ENCODE results near the gene RANBP9.

Gene RANBP9

DNA sequence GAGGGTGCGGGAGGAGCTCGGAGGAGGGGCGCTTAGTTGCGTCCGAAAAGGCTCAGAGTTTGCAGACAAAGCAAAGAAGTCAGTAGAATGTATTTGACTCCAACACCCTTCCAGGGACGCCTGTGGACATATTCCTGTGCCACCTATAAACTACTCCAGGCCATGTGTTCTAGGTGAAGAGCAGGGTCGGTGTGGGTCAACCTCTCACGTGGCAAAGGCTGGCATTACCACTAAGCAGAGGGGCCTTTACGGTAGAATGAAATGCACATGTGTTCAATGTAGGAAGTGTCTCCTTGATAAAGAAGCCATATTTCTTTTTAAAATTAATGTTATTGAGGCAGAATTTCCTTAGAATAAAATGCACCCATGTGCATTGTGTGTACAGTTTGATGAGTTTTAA lies 121.8 kb downstream of the RANBP9 start (continued):
- TF ChIP-seq, protein P1, sequence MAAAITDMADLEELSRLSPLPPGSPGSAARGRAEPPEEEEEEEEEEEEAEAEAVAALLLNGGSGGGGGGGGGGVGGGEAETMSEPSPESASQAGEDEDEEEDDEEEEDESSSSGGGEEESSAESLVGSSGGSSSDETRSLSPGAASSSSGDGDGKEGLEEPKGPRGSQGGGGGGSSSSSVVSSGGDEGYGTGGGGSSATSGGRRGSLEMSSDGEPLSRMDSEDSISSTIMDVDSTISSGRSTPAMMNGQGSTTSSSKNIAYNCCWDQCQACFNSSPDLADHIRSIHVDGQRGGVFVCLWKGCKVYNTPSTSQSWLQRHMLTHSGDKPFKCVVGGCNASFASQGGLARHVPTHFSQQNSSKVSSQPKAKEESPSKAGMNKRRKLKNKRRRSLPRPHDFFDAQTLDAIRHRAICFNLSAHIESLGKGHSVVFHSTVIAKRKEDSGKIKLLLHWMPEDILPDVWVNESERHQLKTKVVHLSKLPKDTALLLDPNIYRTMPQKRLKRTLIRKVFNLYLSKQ (tag by site-specific recombination; IDR thresholded peaks at IDR 0.05; ENCODE audit: borderline replicate concordance), result no peak
- TF ChIP-seq, protein P2, sequence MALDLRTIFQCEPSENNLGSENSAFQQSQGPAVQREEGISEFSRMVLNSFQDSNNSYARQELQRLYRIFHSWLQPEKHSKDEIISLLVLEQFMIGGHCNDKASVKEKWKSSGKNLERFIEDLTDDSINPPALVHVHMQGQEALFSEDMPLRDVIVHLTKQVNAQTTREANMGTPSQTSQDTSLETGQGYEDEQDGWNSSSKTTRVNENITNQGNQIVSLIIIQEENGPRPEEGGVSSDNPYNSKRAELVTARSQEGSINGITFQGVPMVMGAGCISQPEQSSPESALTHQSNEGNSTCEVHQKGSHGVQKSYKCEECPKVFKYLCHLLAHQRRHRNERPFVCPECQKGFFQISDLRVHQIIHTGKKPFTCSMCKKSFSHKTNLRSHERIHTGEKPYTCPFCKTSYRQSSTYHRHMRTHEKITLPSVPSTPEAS (tag by site-specific recombination; IDR thresholded peaks at IDR 0.05), result no peak
- TF ChIP-seq ZNF514 (tag by site-specific recombination; IDR thresholded peaks at IDR 0.05) (no peak), ZNF138 (tag by site-specific recombination; IDR thresholded peaks at IDR 0.05; ENCODE audit: borderline replicate concordance) (no peak), ZNF510 (tag by site-specific recombination; IDR thresholded peaks at IDR 0.05; ENCODE audit: insufficient replicate concordance) (no peak), ZNF707 (tag by site-specific recombination; IDR thresholded peaks at IDR 0.05) (no peak), ZNF660 (tag by site-specific recombination; IDR thresholded peaks at IDR 0.05) (no peak), ZNF23 (tag by site-specific recombination; IDR thresholded peaks at IDR 0.05; ENCODE audit: borderline replicate concordance) (no peak), CTCF (tag by site-specific recombination; IDR thresholded peaks at IDR 0.05) (no peak), YY2 (tag by site-specific recombination; IDR thresholded peaks at IDR 0.05) (no peak), ZNF548 (tag by site-specific recombination; IDR thresholded peaks at IDR 0.05) (no peak)

DNA sequence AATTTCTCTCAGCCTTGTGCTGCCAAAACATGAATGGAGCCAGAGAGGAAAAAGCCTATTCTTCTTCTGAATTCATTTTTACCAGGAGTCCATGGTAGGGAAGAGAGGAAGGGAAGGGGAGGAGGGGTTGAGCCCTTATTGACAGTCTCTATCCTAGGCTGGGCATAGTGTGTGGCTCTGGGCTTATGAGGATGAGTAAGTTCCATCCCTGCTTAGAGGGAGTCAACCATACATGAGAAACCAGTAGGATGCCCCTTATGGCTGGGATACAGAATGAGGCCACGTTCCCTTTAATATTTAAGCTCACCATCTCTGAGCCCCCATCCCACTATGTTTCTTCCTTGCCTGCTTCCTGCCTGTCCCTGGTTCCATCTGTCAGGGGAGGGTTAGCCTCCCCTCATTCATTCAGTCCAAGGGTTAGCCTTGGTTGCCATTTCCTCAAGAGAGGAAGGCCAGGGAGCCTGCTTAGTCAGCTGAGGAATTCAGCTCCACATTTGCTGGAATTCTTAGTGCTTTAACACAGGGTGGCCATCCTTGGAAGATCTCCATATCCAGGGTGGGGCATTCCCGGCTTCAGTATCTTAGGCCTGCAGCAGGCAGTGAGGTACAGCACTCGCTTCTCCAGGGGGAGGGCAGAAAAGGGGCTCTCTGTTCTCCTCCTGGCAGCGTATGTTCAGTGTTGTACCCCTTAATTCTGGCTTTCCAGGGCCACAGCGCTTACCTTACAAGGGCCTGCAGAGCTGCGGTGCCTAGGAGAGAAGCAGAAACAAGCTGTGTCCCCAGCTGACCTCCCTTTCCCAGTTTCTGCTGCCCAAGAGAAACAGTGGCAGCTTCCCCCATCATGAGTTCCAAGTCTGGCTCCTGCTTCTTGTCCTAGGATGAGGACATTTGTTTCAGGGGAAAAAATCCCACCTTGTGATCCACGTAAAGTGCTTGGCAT lies 124.8 kb downstream of the RANBP9 start:
- TF ChIP-seq, protein P3, sequence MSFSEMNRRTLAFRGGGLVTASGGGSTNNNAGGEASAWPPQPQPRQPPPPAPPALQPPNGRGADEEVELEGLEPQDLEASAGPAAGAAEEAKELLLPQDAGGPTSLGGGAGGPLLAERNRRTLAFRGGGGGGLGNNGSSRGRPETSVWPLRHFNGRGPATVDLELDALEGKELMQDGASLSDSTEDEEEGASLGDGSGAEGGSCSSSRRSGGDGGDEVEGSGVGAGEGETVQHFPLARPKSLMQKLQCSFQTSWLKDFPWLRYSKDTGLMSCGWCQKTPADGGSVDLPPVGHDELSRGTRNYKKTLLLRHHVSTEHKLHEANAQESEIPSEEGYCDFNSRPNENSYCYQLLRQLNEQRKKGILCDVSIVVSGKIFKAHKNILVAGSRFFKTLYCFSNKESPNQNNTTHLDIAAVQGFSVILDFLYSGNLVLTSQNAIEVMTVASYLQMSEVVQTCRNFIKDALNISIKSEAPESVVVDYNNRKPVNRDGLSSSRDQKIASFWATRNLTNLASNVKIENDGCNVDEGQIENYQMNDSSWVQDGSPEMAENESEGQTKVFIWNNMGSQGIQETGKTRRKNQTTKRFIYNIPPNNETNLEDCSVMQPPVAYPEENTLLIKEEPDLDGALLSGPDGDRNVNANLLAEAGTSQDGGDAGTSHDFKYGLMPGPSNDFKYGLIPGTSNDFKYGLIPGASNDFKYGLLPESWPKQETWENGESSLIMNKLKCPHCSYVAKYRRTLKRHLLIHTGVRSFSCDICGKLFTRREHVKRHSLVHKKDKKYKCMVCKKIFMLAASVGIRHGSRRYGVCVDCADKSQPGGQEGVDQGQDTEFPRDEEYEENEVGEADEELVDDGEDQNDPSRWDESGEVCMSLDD (tag by site-specific recombination; IDR thresholded peaks at IDR 0.05), result no peak
- TF ChIP-seq ZNF76 (tag by site-specific recombination; IDR thresholded peaks at IDR 0.05; ENCODE audit: borderline replicate concordance, low read depth) (no peak), PRDM10 (tag by site-specific recombination; IDR thresholded peaks at IDR 0.05) (0 out of 2 replicates have a peak, but pooled peaks have one; percentile 46), ZNF623 (tag by site-specific recombination; IDR thresholded peaks at IDR 0.05) (no peak), ZNF174 (tag by site-specific recombination; IDR thresholded peaks at IDR 0.05) (no peak), ZBTB17 (tag by site-specific recombination; IDR thresholded peaks at IDR 0.05) (no peak), OSR2 (tag by site-specific recombination; IDR thresholded peaks at IDR 0.05) (no peak)
- TF ChIP-seq, protein P1 (tag by site-specific recombination; IDR thresholded peaks at IDR 0.05; ENCODE audit: borderline replicate concordance), result no peak
- TF ChIP-seq, protein P4, sequence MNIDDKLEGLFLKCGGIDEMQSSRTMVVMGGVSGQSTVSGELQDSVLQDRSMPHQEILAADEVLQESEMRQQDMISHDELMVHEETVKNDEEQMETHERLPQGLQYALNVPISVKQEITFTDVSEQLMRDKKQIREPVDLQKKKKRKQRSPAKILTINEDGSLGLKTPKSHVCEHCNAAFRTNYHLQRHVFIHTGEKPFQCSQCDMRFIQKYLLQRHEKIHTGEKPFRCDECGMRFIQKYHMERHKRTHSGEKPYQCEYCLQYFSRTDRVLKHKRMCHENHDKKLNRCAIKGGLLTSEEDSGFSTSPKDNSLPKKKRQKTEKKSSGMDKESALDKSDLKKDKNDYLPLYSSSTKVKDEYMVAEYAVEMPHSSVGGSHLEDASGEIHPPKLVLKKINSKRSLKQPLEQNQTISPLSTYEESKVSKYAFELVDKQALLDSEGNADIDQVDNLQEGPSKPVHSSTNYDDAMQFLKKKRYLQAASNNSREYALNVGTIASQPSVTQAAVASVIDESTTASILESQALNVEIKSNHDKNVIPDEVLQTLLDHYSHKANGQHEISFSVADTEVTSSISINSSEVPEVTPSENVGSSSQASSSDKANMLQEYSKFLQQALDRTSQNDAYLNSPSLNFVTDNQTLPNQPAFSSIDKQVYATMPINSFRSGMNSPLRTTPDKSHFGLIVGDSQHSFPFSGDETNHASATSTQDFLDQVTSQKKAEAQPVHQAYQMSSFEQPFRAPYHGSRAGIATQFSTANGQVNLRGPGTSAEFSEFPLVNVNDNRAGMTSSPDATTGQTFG (tag by site-specific recombination; IDR thresholded peaks at IDR 0.05; ENCODE audit: borderline replicate concordance), result no peak
- POLR2A ChIA-PET, result no interaction called here

More for the DNA sequence above, 124.8 kb downstream of the RANBP9 start:
- Histone ChIP-seq H3K36me3 (ENCODE audit: control insufficient read depth in 2 of 2, insufficient read depth in 1 of 2, low read length in 2 of 2) (peaks cover 11 to 53% of the 10 kb centered on the region in 2 experiments; a peak in 2 of 3 replicates), H3K4me1 (ENCODE audit: control insufficient read depth, insufficient read depth, low read length) (no peaks in the 10 kb centered on the region), H3K9me3 (ENCODE audit: control insufficient read depth, insufficient read depth, low read depth, low read length) (no peaks in the 10 kb centered on the region), H3K4me3 (ENCODE audit: low read depth, low read length) (no peak overlapping the region), H3K27ac (ENCODE audit: extremely low read depth, low read depth, low read length) (no peak overlapping the region)
- CTCF ChIA-PET, result interaction anchor here (1.4 kb wide), 1 partner anchor 12 kb away, joined by 10 read pairs; the partner anchor contains the start of gene SIRT5
